GM21447 (cell line): ENCODE data around the gene RPL12.

ENCODE experiments used
- ATAC-seq: cut with Tn5 transposase; IDR thresholded peaks from one replicate; pipeline ENCODE4 v1.9.1; 2021; ENCODE audit not compliant: unreplicated experiment

The RPL12 gene

GRCh38 chr9:127407492-127407843, 43.7 kb downstream of the RPL12 start:
- ATAC-seq, result no peak

- ATAC-seq, result no peak
These were observed 44.3 kb downstream of the RPL12 start for GRCh38 chr9:127406799-127407491.

- no peak for ATAC-seq
These were observed 45.7 kb downstream of the RPL12 start for GRCh38 chr9:127405344-127406125.

- no peak for ATAC-seq
These were observed 46.6 kb downstream of the RPL12 start for GRCh38 chr9:127404631-127405030.

- ATAC-seq, result no peak
These were observed 47.6 kb downstream of the RPL12 start for GRCh38 chr9:127403507-127404192.

GRCh38 chr9:127402401-127403090, 48.7 kb downstream of the RPL12 start:
- ATAC-seq, result no peak

GRCh38 chr9:127399736-127400269, 51.4 kb downstream of the RPL12 start:
- no peak for ATAC-seq

GRCh38 chr9:127398715-127399400, 52.3 kb downstream of the RPL12 start:
- no peak for ATAC-seq

GRCh38 chr9:127398275-127398647, 52.9 kb downstream of the RPL12 start:
- ATAC-seq, result no peak
